Skin epidermis (tissue), 12 donors: ENCODE data around the gene GNA15.

ENCODE experiments used
- H3K27ac ChIP-seq, 21 experiments: fragments of 200-600 bp; sonication (generic) in 11 of 21; one replicate each; pipeline ENCODE4 v1.5.0; 2020; ENCODE audit warnings: mild to moderate bottlenecking in 3 of 21, inconsistent platforms in 2 of 21, moderate library complexity in 2 of 21
- H3K4me3 ChIP-seq, 7 experiments: fragments of 200-600 bp; sonication (generic) in 2 of 7; one replicate each; pipeline ENCODE4 v1.5.0; 2020; ENCODE audit warnings: inconsistent platforms in 2 of 7, mild to moderate bottlenecking in 2 of 7, moderate library complexity in 1 of 7

Gene GNA15

GRCh38 chr19:3105641-3106508, 30.0 kb upstream of the GNA15 start:
- Histone ChIP-seq H3K4me3 (no peak overlapping the region), H3K27ac (peak overlapping the region in 2 of 21 experiments; percentile 16 to 55)

GRCh38 chr19:3106509-3107141, 29.2 kb upstream of the GNA15 start:
- H3K4me3 ChIP-seq: no peak overlapping the region
- peak overlapping the region in 2 of 21 experiments; percentile 16 to 55 for H3K27ac ChIP-seq

- Histone ChIP-seq H3K4me3 (no peak overlapping the region), H3K27ac (peak overlapping the region in 2 of 21 experiments; percentile 2 to 10)
Observed at GRCh38 chr19:3107658-3108057, 28.2 kb upstream of the GNA15 start.

GRCh38 chr19:3108775-3109174, 27.1 kb upstream of the GNA15 start:
- no peak overlapping the region for H3K4me3 ChIP-seq
- no peak overlapping the region for H3K27ac ChIP-seq

GRCh38 chr19:3109491-3109890, 26.3 kb upstream of the GNA15 start:
- Histone ChIP-seq H3K27ac (no peak overlapping the region), H3K4me3 (no peak overlapping the region)

- H3K27ac ChIP-seq: no peak overlapping the region
- H3K4me3 ChIP-seq: no peak overlapping the region
Observed at GRCh38 chr19:3110126-3110825, 25.6 kb upstream of the GNA15 start.

- Histone ChIP-seq H3K27ac (no peak overlapping the region), H3K4me3 (no peak overlapping the region)
Observed at GRCh38 chr19:3111586-3112247, 24.1 kb upstream of the GNA15 start.

- Histone ChIP-seq H3K4me3 (no peak overlapping the region), H3K27ac (no peak overlapping the region)
Observed at GRCh38 chr19:3112375-3113099, 23.3 kb upstream of the GNA15 start.

GRCh38 chr19:3113100-3114017, 22.5 kb upstream of the GNA15 start:
- no peak overlapping the region for H3K4me3 ChIP-seq
- H3K27ac ChIP-seq: no peak overlapping the region

GRCh38 chr19:3114018-3114726, 21.7 kb upstream of the GNA15 start:
- Histone ChIP-seq H3K4me3 (no peak overlapping the region), H3K27ac (no peak overlapping the region)

GRCh38 chr19:3114811-3115210, 21.0 kb upstream of the GNA15 start:
- peak overlapping the region in 1 of 21 experiments; percentile 17 for H3K27ac ChIP-seq
- no peak overlapping the region for H3K4me3 ChIP-seq

- no peak overlapping the region for H3K4me3 ChIP-seq
- no peak overlapping the region for H3K27ac ChIP-seq
Observed at GRCh38 chr19:3115411-3115810, 20.4 kb upstream of the GNA15 start.

GRCh38 chr19:3115916-3116602, 19.8 kb upstream of the GNA15 start:
- Histone ChIP-seq H3K4me3 (no peak overlapping the region), H3K27ac (no peak overlapping the region)

GRCh38 chr19:3116621-3117020, 19.2 kb upstream of the GNA15 start:
- Histone ChIP-seq H3K27ac (no peak overlapping the region), H3K4me3 (no peak overlapping the region)

GRCh38 chr19:3117716-3118115, 18.1 kb upstream of the GNA15 start:
- no peak overlapping the region for H3K27ac ChIP-seq
- no peak overlapping the region for H3K4me3 ChIP-seq

- Histone ChIP-seq H3K4me3 (no peak overlapping the region), H3K27ac (no peak overlapping the region)
Observed at GRCh38 chr19:3118232-3119070, 17.4 kb upstream of the GNA15 start.
